GM19328 (cell line): ENCODE data around the gene RBM19.
"Not testable (repeated sequence)": the region's sequence is repeated elsewhere in the genome, so short reads cannot be mapped to it uniquely, and the experiment has no call there.

Experiments
- ATAC-seq: cut with Tn5 transposase; IDR thresholded peaks from one replicate; pipeline ENCODE4 v1.9.1; 2021; ENCODE audit warnings: mild to moderate bottlenecking, moderate library complexity; ENCODE audit not compliant: unreplicated experiment

Gene RBM19

GRCh38 chr12:113907446-113908180 is 58.5 kb downstream of the RBM19 start:
- no peak for ATAC-seq

DNA sequence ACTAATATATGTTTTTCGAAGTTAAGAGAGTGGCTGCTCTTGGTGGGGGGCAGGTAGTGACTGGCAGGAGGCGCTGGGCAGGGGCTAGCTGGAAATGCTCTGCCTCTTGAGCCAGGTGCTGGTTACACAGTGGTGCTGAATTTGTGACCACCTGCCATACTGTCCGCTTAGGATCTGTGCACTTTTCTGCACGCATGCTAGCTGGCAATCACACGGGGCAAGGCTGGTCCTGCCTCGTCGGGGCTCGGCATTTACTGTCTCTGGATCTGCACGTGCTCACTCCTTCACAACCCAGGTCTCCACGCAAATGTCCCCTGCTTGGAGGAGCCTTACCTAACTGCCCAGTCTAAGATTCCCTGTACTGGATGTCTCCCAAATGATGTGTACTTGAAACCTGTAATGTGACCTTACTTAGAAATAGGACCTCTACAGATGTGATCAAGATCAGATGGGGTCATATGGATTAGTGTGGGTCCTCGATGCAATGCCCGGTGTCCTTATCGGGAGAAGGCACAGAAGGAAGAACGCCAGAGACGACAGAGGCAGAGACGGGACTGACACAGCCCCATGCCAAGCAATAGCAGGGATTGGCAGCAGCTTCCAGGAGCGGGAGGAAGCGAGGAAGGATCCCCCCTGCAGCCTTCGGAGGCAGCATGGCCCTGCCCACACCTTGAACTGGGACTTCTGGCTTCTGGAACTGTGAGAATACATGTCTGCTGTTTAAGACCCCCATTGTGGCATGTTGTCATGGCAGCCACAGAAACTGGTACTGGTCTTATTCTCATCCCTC is 59.5 kb downstream of the RBM19 start:
- no peak for ATAC-seq

DNA sequence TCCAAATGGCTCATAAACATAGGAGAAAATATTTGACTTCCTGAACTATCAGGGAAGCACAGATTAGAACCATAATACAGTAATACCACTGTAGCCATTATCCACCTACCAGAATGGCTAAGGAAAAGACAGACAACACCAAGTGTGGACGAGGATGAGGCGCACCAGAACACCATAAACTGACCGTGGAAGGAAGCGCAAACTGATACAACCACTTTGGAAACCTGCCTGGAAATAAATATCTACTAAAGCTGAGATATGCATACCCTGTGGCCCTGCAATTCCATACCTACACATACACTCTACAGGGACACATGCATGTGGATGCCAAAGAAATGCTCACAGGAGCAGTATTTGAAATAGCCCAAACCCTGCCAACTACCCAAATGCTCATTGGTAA is 60.3 kb downstream of the RBM19 start:
- ATAC-seq, result no peak

DNA sequence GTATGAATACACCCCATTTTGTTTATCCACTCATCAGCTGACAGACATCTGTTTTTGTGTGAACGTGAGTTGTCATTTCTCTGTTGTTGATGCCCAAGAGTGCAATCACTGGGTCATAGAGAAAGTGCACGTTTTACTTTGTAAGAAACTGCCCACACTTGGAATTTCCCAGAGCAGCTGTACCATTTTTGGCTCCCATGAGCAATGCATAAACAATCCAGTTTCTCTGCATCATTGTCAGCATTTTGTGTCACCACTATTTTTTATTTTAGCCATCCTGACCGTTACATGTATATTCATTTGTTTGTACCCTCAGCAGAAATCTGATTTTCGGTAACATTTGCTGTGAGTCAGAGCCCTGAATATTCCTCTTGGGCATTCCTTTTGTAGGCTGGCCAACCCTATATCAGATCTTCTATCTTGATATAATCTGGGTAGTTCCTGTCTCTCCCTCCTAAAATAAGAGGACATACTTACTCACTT is 62.7 kb downstream of the RBM19 start:
- ATAC-seq, result no peak

GRCh38 chr12:113901319-113901718 is 64.8 kb downstream of the RBM19 start:
- not testable (repeated sequence) for ATAC-seq

GRCh38 chr12:113900716-113901115 is 65.4 kb downstream of the RBM19 start:
- ATAC-seq, result no peak

DNA sequence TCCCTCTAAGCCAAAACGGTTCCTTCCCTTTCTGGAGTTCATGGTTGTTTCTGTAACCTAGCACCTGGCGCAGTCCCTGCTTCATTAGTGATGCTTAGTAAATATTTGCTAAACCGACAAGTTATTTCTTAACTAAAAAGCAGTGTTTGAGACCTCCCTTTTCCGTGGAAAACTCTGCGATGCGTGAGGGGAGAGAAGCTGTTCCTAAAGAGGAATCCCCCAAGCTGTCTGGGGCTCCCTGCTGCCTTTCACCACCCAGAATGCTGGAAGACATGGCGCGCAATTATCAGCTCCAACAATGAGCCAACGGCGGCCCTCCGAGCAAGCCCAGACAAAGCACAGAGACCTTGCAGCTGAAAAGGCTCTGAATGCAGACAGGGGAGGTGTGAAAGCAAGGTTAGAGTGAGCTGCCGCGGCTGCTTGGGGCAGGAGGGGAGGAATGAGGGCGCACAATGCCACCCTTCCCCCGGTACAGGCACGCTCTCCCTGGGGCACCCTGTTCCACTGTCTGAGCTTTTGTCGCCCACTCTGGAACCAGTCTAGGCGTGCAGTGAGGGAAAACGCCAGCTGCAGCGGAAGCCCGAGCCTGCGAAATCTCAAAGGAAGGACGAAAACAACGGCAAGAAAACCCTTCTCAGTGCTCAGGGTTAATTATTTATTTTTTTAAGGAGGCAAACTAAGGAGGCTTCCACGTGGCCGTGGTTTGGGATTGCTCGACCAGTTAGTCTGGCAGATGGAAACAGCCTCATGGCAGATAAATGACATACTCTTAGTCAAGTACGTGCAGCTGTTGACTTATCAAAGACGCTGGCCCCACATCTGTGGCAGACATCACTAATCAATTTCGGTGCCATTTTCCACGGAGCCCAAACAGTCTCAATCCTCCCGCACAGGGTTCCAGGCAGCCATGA is 66.3 kb downstream of the RBM19 start:
- ATAC-seq, result no peak

- no peak for ATAC-seq
These were observed 67.0 kb downstream of the RBM19 start for GRCh38 chr12:113899042-113899560.

- no peak for ATAC-seq
These were observed 67.7 kb downstream of the RBM19 start for GRCh38 chr12:113898466-113898865.

DNA sequence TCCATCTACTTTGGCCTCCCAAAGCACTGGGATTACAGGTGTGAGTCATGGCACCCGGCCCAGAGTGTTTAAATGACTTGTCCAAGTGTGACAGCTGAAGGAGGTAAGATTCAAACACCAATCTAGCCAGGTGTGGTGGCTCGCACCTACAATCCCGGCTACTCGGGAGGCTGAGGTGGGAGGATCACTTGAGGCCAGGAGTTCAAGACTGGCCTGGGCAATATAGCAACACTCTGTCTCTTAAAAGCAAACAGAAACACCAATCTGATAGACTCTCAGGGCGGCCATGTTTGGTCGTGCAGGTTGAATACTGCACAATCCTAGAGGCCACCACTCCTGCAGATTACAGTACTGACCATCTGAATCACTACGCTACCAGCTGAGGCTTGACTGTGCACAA is 68.7 kb downstream of the RBM19 start:
- no peak for ATAC-seq

DNA sequence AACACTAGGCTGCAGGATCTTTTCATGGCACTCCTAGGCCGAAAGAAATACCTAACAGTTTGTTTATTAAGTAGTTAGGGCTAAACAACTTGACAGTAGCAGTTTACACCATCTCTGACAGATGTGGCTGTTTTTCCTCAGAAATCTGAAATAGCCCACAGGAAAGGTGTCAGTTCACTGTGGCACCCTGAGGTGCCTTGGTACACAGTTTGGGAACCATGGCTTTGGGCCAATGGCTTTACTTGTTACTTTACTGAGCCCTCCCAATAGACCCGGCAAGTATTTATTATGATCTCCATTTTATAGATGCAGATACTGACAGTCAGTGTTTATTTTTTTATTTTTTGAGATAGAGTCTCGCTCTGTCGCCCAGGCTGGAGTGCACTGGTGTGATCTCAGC is 69.3 kb downstream of the RBM19 start:
- no peak for ATAC-seq

GRCh38 chr12:113896194-113896593 is 69.9 kb downstream of the RBM19 start:
- ATAC-seq, result no peak

DNA sequence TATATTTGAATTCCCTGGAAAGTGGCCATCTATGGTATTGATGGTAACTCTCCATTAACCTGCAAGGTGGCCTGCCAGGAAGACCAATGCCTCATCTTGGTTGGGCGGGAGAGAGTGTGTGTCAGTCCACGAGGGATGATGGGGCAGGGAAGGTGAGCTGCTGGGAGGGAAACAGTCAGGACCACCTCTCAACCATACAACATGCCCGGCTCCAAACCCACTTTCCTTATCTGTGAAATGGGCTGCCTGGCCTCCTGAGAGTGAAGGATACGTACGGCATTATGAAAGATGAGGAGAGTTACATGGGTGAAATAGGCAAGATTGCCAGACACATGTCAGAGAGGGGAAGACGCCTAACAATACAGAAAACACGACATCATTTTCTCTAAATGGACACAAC is 70.9 kb downstream of the RBM19 start:
- ATAC-seq, result no peak

- no peak for ATAC-seq
These were observed 71.4 kb downstream of the RBM19 start for GRCh38 chr12:113894697-113895096.

DNA sequence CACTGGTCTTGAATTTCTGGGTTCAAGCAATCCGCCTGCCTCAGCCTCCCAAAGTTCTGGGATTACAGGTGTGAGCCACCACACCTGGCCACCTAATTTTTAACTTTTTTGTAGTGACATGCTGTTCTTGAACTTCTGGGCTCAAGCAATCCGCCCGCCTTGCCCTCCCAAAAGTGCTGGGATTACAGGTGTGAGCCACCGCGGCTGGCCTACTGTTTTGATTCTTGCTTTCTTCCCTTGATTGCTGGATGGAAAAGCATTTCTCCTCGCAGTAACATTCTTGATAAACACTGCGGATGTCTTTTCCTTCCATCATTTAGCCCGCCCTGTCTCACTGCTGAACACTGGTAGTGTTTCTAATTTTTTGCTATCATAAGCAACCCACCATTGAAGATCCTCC is 72.9 kb downstream of the RBM19 start:
- ATAC-seq, result no peak

DNA sequence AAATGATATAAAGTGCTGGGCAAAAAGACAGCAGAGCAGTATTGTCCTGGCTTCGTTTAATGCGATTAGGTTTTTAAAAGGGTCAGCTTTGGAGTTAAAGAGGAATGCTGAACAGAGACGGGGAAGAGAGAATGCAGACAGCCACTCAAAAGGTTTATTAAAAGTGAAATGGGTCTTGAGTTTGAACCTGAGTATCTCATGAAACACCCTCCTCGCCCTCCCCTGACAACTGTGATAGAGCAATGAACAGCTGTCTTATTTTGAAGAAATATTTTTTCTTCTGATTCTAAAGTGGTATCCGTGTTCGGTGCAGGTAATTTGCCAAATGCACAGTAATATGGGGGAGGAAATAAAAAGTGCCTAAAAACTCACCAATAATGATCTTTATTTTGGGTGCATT is 73.6 kb downstream of the RBM19 start:
- no peak for ATAC-seq

DNA sequence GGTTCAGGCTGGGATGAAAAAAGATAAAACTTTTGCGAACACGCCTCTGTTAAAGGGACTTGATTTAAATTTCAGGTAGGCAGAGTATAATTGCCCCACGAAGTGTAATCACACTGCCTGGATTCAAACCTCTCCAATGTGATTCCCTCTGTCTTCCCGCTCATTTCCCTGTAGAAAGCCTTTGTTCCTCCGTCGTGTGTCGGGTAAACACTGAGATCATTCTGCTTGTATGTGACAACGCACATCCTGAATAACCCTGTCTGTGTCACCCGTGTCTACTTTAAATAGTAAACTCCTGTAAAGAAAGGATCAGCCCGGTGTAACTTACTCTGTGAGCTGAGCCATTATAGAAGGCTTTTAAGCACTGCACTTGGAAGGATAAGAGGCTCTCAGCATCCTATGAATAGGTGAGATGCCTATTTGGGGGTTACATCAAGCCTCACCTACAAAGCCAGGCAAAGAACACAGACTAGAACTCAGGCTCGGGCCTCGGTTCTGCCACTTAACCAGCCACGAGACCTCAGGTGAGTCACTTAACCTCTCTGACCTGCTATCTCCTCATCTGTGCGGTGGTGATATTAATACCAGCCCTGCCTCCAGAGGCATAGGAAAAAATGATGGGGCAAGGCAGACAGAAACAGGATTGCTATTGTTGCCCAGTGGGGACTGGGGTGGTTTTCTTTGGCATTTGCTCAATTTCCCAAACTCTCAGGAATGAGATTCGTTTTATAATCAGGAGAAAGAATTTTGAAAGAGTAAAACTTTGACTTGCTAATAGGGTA is 74.2 kb downstream of the RBM19 start:
- no peak for ATAC-seq

DNA sequence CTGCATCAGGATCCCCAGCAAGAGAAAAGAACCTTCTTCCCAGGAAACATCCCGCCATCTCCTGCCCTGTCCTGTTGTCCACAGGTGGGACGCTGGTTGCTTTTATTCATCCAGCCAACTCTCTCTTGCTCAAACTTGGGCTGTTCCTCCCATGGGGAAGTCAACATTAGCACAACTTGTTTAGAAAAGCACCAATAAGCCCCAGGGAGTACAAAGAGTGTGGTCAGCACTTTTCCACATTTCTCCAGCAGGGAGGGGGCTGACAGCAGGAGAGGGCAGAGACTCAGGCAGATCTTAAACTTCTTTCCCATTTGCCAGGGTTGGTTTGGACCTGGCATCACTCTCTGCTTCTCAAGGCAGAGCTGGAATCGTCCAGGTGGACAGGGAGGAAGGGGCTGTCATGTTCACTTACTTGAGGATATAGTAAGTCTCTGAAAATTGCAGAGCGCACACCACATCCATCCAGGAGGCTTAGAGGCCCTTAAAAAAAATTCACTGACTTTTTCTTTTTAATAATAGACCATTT is 74.9 kb downstream of the RBM19 start:
- ATAC-seq, result no peak

DNA sequence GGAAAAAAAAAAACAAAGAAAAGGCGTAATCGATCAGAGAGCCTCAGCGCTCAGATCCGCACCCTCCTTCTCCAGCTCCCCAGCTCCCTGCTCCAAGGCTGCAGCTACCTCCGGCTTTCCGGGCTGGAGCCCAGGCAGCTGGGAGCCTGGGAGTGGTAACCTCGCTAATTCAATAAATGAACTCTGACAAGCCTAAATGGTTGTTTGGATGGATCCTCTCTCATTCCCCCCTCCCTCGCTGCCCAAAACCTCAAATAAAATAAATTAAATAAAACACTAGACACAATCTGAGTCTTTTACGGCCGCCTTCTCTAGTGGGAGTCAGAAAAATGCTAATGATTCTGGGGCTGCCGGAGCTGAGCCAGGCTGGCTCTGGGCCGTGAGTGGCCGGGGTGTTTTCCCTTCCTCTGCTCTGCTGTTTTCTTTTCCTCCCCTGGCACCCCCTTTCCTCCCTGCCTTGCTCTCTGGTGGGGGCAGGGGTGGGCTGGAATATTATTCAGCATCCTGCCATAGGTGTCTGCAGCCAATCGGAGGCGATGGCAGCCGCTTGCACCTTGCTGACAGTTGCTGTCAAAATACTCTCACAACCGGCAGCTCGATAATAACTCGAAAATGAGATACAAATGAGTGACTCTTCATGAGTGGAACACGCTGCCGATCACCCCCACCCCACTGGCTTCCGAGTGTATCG is 76.1 kb downstream of the RBM19 start:
- ATAC-seq, result no peak
